HG02938 (cell line): ENCODE data around the gene ITGB7.
A peak's percentile ranks its signal among the peaks of the same experiment; 100 is the strongest.

Experiments used
- ATAC-seq: cut with Tn5 transposase; IDR thresholded peaks from one replicate; pipeline ENCODE4 v1.9.1; 2021; ENCODE audit warnings: mild to moderate bottlenecking, moderate library complexity; ENCODE audit not compliant: unreplicated experiment

ITGB7 gene

GRCh38 chr12:53231921-53232645, 25.0 kb upstream of the ITGB7 start, which contains the start of gene RARG:
TSS of gene RARG (minus strand) at chr12:53232209. CDS start at chr12:53227545, 4,664 bp downstream.
- ATAC-seq, result no peak

GRCh38 chr12:53231671-53231920, 24.5 kb upstream of the ITGB7 start:
- ATAC-seq, result no peak

- no peak for ATAC-seq
Observed at GRCh38 chr12:53230108-53230845, 23.2 kb upstream of the ITGB7 start.

- no peak for ATAC-seq
Observed at GRCh38 chr12:53229454-53229853, 22.4 kb upstream of the ITGB7 start.

- ATAC-seq, result no peak
Observed at GRCh38 chr12:53227836-53228235, 20.8 kb upstream of the ITGB7 start.

GRCh38 chr12:53227341-53227740, 20.3 kb upstream of the ITGB7 start:
- ATAC-seq, result no peak

- ATAC-seq, result no peak
Observed at GRCh38 chr12:53226815-53227214, 19.8 kb upstream of the ITGB7 start.

GRCh38 chr12:53225635-53226424, 18.8 kb upstream of the ITGB7 start:
- no peak for ATAC-seq

GRCh38 chr12:53224897-53225634, 18.0 kb upstream of the ITGB7 start:
- ATAC-seq, result no peak

- ATAC-seq, result no peak
Observed at GRCh38 chr12:53224061-53224896, 17.2 kb upstream of the ITGB7 start.

GRCh38 chr12:53223389-53224060, 16.5 kb upstream of the ITGB7 start:
- no peak for ATAC-seq

- ATAC-seq, result no peak
Observed at GRCh38 chr12:53222806-53223261, 15.8 kb upstream of the ITGB7 start.

GRCh38 chr12:53222170-53222721, 15.2 kb upstream of the ITGB7 start:
- no peak for ATAC-seq

GRCh38 chr12:53221203-53222080, 14.4 kb upstream of the ITGB7 start:
- peak; percentile 23 for ATAC-seq

- ATAC-seq, result peak; percentile 50
Observed at GRCh38 chr12:53220694-53221202, 13.7 kb upstream of the ITGB7 start.

- ATAC-seq, result peak; percentile 33
Observed at GRCh38 chr12:53219956-53220693, 13.1 kb upstream of the ITGB7 start.

- no peak for ATAC-seq
Observed at GRCh38 chr12:53219292-53219955, 12.4 kb upstream of the ITGB7 start.
